SH-SY5Y (cell line): ENCODE results near the gene NIFK.

Source experiments
- GATA2 ChIP-seq: IDR thresholded peaks from 2 replicates; pipeline ENCODE4 v1.6.1; 2011; ENCODE audit warnings: mild to moderate bottlenecking, low read depth, low read length
- GATA3 ChIP-seq: IDR thresholded peaks from 2 replicates; pipeline ENCODE4 v1.6.1; 2011; ENCODE audit warnings: low read depth, mild to moderate bottlenecking, low read length, moderate library complexity

- TF ChIP-seq GATA3, result no peak
- TF ChIP-seq GATA2, result no peak
Measured at GRCh38 chr2:121694398-121695170, 42.1 kb downstream of the NIFK start.
